MCF 10A (cell line): Measurements from ENCODE around the gene HCN4. TPM values are rescaled to one million over a fixed set of nuclear protein-coding genes. Genes with fewer than 3 reads are reported as not detected.

Experiments
- BruUV-seq: library from RNA; stranded (reverse); fragments of 400-500 nt; replicated peaks from 2 replicates; lab custom pipeline; 2021; lab: Mats Ljungman, UMichigan
- CTCF ChIA-PET: fragments of 300-600 bp; sonication (Branson Sonifier 250); formaldehyde crosslinking; extraction: SDS; loops from one replicate; lab custom pipeline; 2021; ENCODE audit warnings: antibody characterized with exemption, inconsistent platforms; lab: Yijun Ruan, JAX
- POLR2A ChIA-PET: fragments of 300-600, 350-650 bp; sonication (Branson Sonifier 250); formaldehyde crosslinking; extraction: SDS; loops from one replicate; lab custom pipeline; 2020; ENCODE audit warnings: antibody characterized with exemption, inconsistent platforms; lab: Yijun Ruan, JAX
- DNase-seq: peaks from one replicate; pipeline ENCODE4 v3.0.0-alpha.2; 2018; ENCODE audit not compliant: unreplicated experiment
- H3K27ac Mint-ChIP-seq: one replicate; pipeline ENCODE4 v1.8.0; 2022; ENCODE audit warnings: mild to moderate bottlenecking, low read depth, mixed read lengths; ENCODE audit not compliant: unreplicated experiment
- H3K27me3 Mint-ChIP-seq: one replicate; pipeline ENCODE4 v1.8.0; 2022; ENCODE audit warnings: mixed read lengths; ENCODE audit not compliant: insufficient read depth, unreplicated experiment
- H3K36me3 Mint-ChIP-seq: one replicate; pipeline ENCODE4 v1.8.0; 2022; ENCODE audit warnings: mild to moderate bottlenecking, moderate library complexity, mixed read lengths; ENCODE audit not compliant: insufficient read depth, unreplicated experiment
- H3K4me1 Mint-ChIP-seq: one replicate; pipeline ENCODE4 v1.8.0; 2022; ENCODE audit warnings: mixed read lengths; ENCODE audit not compliant: insufficient read depth, unreplicated experiment
- H3K4me3 Mint-ChIP-seq: one replicate; pipeline ENCODE4 v1.8.0; 2022; ENCODE audit warnings: mild to moderate bottlenecking, moderate library complexity, mixed read lengths; ENCODE audit not compliant: unreplicated experiment
- H3K9me3 Mint-ChIP-seq: one replicate; pipeline ENCODE4 v1.8.0; 2022; ENCODE audit warnings: mixed read lengths; ENCODE audit not compliant: unreplicated experiment
- CTCF ChIP-seq: fragments of 200-600 bp; IDR thresholded peaks from one replicate; pipeline ENCODE4 v1.8.0; 2022; ENCODE audit warnings: antibody characterized with exemption, mild to moderate bottlenecking; ENCODE audit not compliant: unreplicated experiment
- intact Hi-C: fragments of 100-400 bp; cut with micrococcal nuclease; formaldehyde crosslinking; loops from 2 replicates; pipeline ENCODE4 v1.14.1; 2022
- total RNA-seq: library from RNA; stranded (reverse); gene quantifications from 2 replicates; pipeline ENCODE4 v1.2.3, GENCODE V29; 2022

Gene HCN4
- total RNA-seq, 1 experiment from 2014 or later: not detected

- no TSS peak for BruUV-seq
Measured at GRCh38 chr15:73374604-73375003, 5.8 kb upstream of the HCN4 start.

DNA sequence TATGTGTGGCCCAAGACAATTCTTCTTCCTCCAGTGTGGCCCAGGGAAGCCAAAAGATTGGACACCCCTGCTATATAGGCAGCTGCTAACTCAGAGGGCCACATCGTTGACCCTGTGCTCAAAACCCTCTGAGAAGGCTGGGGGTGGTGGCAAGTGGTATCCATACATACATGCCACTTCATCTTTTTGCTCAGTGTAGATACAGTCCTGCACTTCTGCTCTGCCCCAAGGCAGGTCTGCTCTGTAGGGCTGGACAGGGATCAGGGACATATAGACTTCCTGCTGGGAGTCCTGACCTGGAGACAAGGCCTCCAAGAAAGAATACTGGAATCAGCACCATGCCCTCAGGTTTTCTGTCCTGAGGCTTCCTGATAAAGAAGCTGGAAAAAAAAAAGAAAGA lies 4.5 kb upstream of the HCN4 start:
- CTCF ChIA-PET: interaction anchor here (0.6 kb wide), 1 partner anchor 304 kb away, joined by 3 read pairs; no protein-coding TSS in a partner anchor

More at GRCh38 chr15:73374604-73375003, 5.8 kb upstream of the HCN4 start:
- TF ChIP-seq CTCF: no peak
- Mint-ChIP-seq H3K4me3 (no peak overlapping the region), H3K9me3 (no peaks in the 10 kb centered on the region), H3K4me1 (no peaks in the 10 kb centered on the region), H3K36me3 (no peaks in the 10 kb centered on the region), H3K27ac (no peak overlapping the region), H3K27me3 (peaks cover 65% of the 10 kb centered on the region)
- ChIA-PET CTCF (no interaction called here), POLR2A (no interaction called here)
- intact Hi-C loops: no loop called here
- DNase-seq: no peak

GRCh38 chr15:73371812-73372211 lies 3.1 kb upstream of the HCN4 start:
- no peak for DNase-seq
- Mint-ChIP-seq H3K27ac (no peak overlapping the region), H3K27me3 (peaks cover 73% of the 10 kb centered on the region), H3K4me3 (no peak overlapping the region), H3K4me1 (no peaks in the 10 kb centered on the region), H3K9me3 (no peaks in the 10 kb centered on the region), H3K36me3 (no peaks in the 10 kb centered on the region)
- ChIA-PET POLR2A (no interaction called here), CTCF (no interaction called here)
- intact Hi-C loops: no loop called here
- BruUV-seq: no TSS peak
- TF ChIP-seq CTCF: no peak

More for the DNA sequence above, 4.5 kb upstream of the HCN4 start:
- no peak for DNase-seq
- Mint-ChIP-seq H3K36me3 (no peaks in the 10 kb centered on the region), H3K27ac (no peak overlapping the region), H3K9me3 (no peaks in the 10 kb centered on the region), H3K4me3 (no peak overlapping the region), H3K4me1 (no peaks in the 10 kb centered on the region), H3K27me3 (peaks cover 65% of the 10 kb centered on the region)
- POLR2A ChIA-PET: interaction anchor here (0.6 kb wide), 1 partner anchor 83 kb away, joined by 4 read pairs; no protein-coding TSS in a partner anchor
- intact Hi-C loops: no loop called here
- no TSS peak for BruUV-seq
- no peak for TF ChIP-seq CTCF

DNA sequence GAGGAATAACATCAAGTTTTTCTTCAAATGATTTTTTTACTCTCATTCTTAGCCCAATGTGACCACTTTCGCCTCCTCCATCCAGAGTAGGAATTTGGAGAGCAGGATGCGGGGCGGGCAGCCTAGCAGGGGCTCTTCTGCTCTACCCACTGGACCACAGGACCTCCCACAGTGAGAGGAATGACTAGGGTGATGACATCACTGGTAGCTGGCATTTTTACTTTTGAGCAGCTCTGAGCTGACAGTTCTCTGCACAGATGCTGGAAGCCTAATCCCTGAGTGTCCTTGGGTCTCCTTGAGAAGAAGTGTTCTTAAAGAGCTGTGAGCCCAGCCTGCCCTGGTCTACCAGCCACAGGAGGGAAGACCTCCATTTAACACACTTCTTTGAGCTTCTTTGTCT lies 1.4 kb upstream of the HCN4 start:
- peaks cover 81% of the 10 kb centered on the region for H3K27me3 Mint-ChIP-seq
- intact Hi-C loops: no loop called here
- no peak overlapping the region for H3K27ac Mint-ChIP-seq
- H3K4me3 Mint-ChIP-seq: peak overlapping the region; percentile 4
- BruUV-seq: no TSS peak
- ChIA-PET POLR2A (no interaction called here), CTCF (interaction anchor here (0.6 kb wide), 1 partner anchor 48 kb away, joined by 3 read pairs; no protein-coding TSS in a partner anchor)
- no peaks in the 10 kb centered on the region for H3K36me3 Mint-ChIP-seq
- DNase-seq: no peak
- no peaks in the 10 kb centered on the region for H3K9me3 Mint-ChIP-seq
- no peak for TF ChIP-seq CTCF
- H3K4me1 Mint-ChIP-seq: no peaks in the 10 kb centered on the region
